Articular chondrocyte of knee joint (primary cell): ENCODE results near the gene EPM2AIP1. TPM values are rescaled to one million over a fixed set of nuclear protein-coding genes. Genes with fewer than 3 reads are reported as not detected.

Experiments
- small RNA-seq: library from RNA; depleted of rRNA; stranded (forward); fragments of <200 nt; gene quantifications from one replicate; pipeline ENCODE3, GENCODE V24; 2012
- total RNA-seq: library from RNA; depleted of rRNA; stranded (reverse); fragments of >200 nt; gene quantifications from 2 replicates; pipeline ENCODE4 v1.2.3, GENCODE V29; 2012

Gene EPM2AIP1
- 26.5 and 37.8 TPM in 2 replicates for total RNA-seq

DNA sequence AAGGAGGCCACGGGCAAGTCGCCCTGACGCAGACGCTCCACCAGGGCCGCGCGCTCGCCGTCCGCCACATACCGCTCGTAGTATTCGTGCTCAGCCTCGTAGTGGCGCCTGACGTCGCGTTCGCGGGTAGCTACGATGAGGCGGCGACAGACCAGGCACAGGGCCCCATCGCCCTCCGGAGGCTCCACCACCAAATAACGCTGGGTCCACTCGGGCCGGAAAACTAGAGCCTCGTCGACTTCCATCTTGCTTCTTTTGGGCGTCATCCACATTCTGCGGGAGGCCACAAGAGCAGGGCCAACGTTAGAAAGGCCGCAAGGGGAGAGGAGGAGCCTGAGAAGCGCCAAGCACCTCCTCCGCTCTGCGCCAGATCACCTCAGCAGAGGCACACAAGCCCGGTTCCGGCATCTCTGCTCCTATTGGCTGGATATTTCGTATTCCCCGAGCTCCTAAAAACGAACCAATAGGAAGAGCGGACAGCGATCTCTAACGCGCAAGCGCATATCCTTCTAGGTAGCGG is at the start of gene EPM2AIP1:
Gene EPM2AIP1 (minus strand): TSS at position 326 of the 520 bp plus-strand sequence. CDS start 54 bp downstream, at position 272.

DNA sequence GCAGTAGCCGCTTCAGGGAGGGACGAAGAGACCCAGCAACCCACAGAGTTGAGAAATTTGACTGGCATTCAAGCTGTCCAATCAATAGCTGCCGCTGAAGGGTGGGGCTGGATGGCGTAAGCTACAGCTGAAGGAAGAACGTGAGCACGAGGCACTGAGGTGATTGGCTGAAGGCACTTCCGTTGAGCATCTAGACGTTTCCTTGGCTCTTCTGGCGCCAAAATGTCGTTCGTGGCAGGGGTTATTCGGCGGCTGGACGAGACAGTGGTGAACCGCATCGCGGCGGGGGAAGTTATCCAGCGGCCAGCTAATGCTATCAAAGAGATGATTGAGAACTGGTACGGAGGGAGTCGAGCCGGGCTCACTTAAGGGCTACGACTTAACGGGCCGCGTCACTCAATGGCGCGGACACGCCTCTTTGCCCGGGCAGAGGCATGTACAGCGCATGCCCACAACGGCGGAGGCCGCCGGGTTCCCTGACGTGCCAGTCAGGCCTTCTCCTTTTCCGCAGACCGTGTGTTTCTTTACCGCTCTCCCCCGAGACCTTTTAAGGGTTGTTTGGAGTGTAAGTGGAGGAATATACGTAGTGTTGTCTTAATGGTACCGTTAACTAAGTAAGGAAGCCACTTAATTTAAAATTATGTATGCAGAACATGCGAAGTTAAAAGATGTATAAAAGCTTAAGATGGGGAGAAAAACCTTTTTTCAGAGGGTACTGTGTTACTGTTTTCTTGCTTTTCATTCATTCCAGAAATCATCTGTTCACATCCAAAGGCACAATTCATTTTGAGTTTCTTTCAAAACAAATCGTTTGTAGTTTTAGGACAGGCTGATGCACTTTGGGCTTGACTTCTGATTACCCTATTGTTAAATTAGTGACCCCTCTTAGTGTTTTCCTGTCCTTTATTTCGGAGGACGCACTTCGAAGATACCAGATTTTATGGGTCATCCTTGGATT is 674 bp upstream of the EPM2AIP1 start, which contains the start of gene MLH1:
Gene MLH1 (plus strand): TSS at position 193 of the 958 bp plus-strand sequence. CDS start 30 bp downstream, at position 223.

DNA sequence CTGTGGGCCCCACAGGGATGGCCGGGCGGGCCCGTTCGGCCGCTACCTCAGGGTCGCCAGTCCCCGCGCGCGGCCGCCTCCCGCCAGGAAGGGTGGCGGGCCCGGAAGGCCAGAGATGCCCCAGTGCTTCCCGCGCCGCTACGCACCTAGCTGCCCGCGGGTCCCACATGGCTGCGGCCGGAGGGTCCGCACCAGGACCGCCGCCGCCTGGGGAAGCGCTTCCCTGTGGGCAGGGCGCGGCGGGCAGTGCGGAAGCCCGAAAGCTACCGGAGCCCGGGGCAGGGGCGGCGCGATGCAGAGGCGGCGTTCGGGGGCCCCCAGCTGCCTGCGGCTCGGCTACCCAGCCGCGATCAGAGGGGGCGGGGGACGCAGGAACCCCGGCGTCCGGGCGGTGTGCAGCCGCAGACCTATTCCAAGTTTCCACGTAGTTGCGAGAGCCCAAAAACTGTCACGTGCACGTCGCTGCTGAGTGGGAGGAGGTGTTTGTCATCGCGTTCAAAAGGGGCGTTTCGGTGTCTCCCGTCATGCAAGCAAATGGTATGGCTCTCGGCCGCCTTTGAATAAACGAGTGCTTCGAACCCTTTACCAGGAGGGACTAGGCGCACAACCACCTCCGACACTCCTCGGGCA is 48.2 kb downstream of the EPM2AIP1 start, which contains the start of gene TRANK1:
Gene TRANK1 (minus strand): TSS at position 414 of the 630 bp plus-strand sequence. CDS start 245 bp downstream, at position 169.

Small RNA genes lying within 50 kb of the gene (small RNA-seq; reads per million reads assigned to genes)
- not detected for gene RNU6ATAC4P

Other genes with a start within 250 kb of the EPM2AIP1 start
- gene DCLK3, start 228.6 kb downstream of the EPM2AIP1 start, total RNA-seq = not detected in 2 replicates
- gene TRANK1, start 48.1 kb downstream of the EPM2AIP1 start, total RNA-seq = 24.8 and 28.1 TPM in 2 replicates
- gene MLH1, start 387 bp upstream of the EPM2AIP1 start, total RNA-seq = 49.2 and 55.9 TPM in 2 replicates
- gene LRRFIP2, start 181.5 kb upstream of the EPM2AIP1 start, total RNA-seq = 72.1 and 88.5 TPM in 2 replicates